Coronary artery (tissue), 2 donors: Measurements from ENCODE around the gene SPATA9.
"Not testable (repeated sequence)": the region's sequence is repeated elsewhere in the genome, so short reads cannot be mapped to it uniquely, and the experiment has no call there.

Source experiments
- DNase-seq: peaks from one replicate; pipeline ENCODE4 v3.0.0-alpha.2; 2017; ENCODE audit warnings: low spot score
- H3K27ac ChIP-seq, 2 donors: fragments of 200-600 bp; sonication (generic); one replicate each; pipeline ENCODE4 v1.5.1; 2016 to 2019
- H3K4me3 ChIP-seq: fragments of 200-600 bp; sonication (generic); 2 replicates; pipeline ENCODE4 v1.5.1; 2016; ENCODE audit warnings: mild to moderate bottlenecking, moderate library complexity
- CTCF ChIP-seq: fragments of 200-600 bp; sonication (generic); IDR thresholded peaks from one replicate; pipeline ENCODE4 v1.5.1; 2019; ENCODE audit warnings: antibody characterized with exemption

Gene SPATA9

GRCh38 chr5:95713960-95714710, 31.3 kb upstream of the SPATA9 start:
- no peak for DNase-seq
- TF ChIP-seq CTCF: no peak
- Histone ChIP-seq H3K27ac (no peak overlapping the region), H3K4me3 (no peak overlapping the region)

- not testable (repeated sequence) for H3K27ac ChIP-seq, H3K4me3 ChIP-seq, DNase-seq
Measured at GRCh38 chr5:95713246-95713645, 30.5 kb upstream of the SPATA9 start.

GRCh38 chr5:95712347-95712958, 29.7 kb upstream of the SPATA9 start:
- H3K4me3 ChIP-seq: no peak overlapping the region
- no peak for TF ChIP-seq CTCF
- DNase-seq: no peak
- no peak overlapping the region for H3K27ac ChIP-seq

- Histone ChIP-seq H3K27ac (no peak overlapping the region), H3K4me3 (no peak overlapping the region)
- no peak for TF ChIP-seq CTCF
- DNase-seq: no peak
Measured at GRCh38 chr5:95711501-95712346, 28.9 kb upstream of the SPATA9 start.

DNA sequence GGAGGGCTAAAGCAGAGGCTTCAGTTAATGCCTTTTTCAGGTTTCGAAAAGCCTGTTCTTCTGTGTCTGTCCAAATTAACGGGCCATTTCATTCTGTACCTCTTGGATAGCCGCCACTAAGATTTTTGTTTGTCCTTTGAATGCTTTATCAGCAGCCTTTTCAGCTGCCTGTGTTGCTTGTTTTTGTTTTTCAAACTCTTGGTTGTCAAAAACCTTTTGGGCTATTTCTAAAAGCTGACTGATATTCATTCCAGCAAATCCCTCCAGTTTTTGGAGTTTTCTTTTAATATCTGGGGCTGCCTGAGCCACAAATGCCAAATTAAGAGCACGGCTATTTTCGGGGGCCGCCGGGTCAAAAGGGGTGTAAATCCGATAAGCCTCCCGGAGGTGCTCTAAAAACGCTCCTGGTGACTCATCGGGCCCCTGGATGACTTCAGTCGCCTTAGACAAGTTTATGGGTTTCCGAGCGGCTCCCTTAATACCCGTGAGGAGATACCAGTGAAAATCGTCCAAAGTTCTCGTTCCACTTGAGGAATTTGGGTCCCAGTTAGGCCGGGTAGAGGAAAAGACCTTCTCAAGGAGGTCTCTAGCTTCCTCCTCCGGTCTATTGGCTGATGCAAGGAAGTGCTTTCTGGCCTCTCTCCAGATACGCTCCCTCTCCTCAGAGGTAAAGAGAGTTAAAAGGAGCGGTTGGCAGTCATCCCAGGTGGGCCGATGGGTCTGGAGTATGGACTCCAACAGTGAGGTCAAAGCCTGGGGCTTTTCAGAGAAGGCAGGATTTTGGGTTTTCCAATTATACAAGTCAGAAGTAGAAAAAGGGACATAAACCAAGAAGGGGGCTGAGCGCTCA, 28.1 kb upstream of the SPATA9 start:
- peak overlapping the region; percentile 56 for H3K4me3 ChIP-seq
- not testable (repeated sequence) for H3K27ac ChIP-seq, DNase-seq

DNA sequence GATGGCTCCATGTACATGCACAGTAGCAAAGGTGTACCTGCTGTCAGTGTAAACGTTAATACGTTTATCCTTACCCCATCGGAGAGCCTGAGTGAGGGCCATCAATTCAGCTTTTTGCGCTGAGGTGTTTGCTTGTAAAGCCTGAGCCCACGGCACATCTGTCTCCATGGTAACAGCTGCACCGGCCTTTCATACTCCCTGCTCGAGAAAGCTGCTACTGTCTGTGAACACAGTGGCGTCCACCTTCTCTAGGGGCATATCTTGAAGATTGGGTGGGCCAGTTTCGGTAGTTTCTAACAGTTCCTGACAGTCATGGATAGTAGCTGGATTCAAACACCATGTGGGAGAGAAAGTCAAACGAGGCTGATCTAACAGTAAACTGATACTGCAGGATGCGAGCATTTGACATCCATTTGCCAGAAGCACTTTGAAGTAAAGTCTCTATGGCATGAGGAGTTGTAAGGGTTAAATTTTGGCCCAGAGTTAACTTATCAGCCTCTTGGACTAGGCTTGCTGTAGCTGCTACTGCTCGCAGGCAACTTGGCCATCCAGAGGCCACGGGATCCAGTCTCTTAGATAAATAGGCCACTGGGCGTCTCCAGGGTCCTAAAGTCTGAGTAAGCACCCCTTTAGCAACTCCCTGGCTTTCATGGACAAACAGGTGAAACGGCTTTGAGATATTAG, 27.3 kb upstream of the SPATA9 start:
- Histone ChIP-seq H3K27ac (no peak overlapping the region), H3K4me3 (peak overlapping the region; percentile 56)
- no peak for DNase-seq
- no peak for TF ChIP-seq CTCF

DNA sequence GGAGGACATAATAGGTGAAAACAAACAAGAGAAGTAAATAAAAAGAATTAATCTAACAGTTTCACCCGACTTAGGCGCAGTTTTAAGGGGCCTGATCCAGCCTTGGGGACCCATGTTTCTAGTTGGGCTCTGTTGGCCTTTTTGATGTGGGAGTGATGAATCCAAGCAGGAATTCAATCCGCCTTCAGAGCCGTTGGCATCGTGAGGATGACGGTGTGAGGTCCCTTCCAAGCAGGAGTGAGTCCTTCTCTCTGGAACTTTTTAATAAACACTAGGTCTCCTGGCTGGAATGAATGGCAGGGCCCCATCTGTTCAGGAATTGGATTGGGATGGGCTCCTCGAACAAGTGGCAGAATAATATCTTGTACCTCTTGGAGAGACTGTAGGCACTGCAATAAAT, 26.1 kb upstream of the SPATA9 start:
- H3K4me3 ChIP-seq: no peak overlapping the region
- DNase-seq: no peak
- TF ChIP-seq CTCF: no peak

GRCh38 chr5:95707534-95708188, 24.9 kb upstream of the SPATA9 start:
- not testable (repeated sequence) for H3K27ac ChIP-seq, H3K4me3 ChIP-seq, DNase-seq

More for the DNA sequence above, 26.1 kb upstream of the SPATA9 start:
- no peak overlapping the region for H3K27ac ChIP-seq
